Gastrocnemius medialis (tissue), 4 donors: ENCODE data around the gene STAM2.

Experiments used
- POLR2A ChIP-seq, 2 donors: fragments of 450-650 bp; IDR thresholded peaks; one replicate each; pipeline ENCODE4 v1.6.1; 2017; ENCODE audit warnings: antibody characterized with exemption in 2 of 2, mild to moderate bottlenecking in 2 of 2, moderate library complexity in 2 of 2
- TF ChIP-seq, protein P1 (sequence below), 5 experiments: fragments of 450-650 bp in 3 of 5; fragments of 200-600 bp in 2 of 5; sonication (generic) in 2 of 5; IDR thresholded peaks in 4 of 5; conservative IDR thresholded peaks in 1 of 5; 1 replicate in 4 of 5; 2 replicates in 1 of 5; pipeline ENCODE4 v1.5.1; 2016 to 2019; ENCODE audit warnings: antibody characterized with exemption in 5 of 5, mild to moderate bottlenecking in 3 of 5, moderate library complexity in 3 of 5

DNA sequence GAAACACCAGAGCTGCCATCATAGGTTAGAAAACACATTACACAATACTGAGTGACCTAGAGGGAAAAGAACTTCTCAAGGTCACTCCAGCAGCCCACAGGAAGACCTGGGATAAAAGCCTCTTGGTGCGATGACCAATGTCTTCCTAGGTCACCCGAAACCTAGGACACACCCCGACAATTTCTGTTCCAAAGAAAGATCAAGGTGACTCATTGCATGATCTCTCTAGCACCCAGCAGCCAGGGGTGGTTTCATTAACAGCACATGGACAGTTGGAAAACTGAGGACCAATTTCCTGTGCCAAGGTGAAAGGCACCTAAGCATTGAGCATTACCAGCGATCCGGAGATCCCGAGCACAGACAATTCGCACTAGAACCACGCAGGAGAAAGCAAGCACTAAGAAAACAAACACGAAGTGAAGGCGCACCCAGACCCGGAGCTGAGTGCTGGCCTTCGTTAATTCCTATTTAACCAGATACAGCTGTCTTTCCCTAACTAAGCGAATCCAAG lies 78.2 kb downstream of the STAM2 start:
- TF ChIP-seq, protein P1, sequence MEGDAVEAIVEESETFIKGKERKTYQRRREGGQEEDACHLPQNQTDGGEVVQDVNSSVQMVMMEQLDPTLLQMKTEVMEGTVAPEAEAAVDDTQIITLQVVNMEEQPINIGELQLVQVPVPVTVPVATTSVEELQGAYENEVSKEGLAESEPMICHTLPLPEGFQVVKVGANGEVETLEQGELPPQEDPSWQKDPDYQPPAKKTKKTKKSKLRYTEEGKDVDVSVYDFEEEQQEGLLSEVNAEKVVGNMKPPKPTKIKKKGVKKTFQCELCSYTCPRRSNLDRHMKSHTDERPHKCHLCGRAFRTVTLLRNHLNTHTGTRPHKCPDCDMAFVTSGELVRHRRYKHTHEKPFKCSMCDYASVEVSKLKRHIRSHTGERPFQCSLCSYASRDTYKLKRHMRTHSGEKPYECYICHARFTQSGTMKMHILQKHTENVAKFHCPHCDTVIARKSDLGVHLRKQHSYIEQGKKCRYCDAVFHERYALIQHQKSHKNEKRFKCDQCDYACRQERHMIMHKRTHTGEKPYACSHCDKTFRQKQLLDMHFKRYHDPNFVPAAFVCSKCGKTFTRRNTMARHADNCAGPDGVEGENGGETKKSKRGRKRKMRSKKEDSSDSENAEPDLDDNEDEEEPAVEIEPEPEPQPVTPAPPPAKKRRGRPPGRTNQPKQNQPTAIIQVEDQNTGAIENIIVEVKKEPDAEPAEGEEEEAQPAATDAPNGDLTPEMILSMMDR (IDR thresholded peaks at IDR 0.05 in 4 of 5, conservative IDR thresholded peaks at IDR 0.05 in 1 of 5) = no peak
- TF ChIP-seq POLR2A (IDR thresholded peaks at IDR 0.05) = no peak
